NCI-H1105 (cell line): Measurements from ENCODE around the gene FEN1.

Source experiments
- DNase-seq: peaks from one replicate; lab custom pipeline; 2025; lab: John Stamatoyannopoulos, UW

Gene FEN1

GRCh38 chr11:61756452-61757212 lies 36.1 kb upstream of the FEN1 start:
- DNase-seq: no peak

- DNase-seq: no peak
Measured at GRCh38 chr11:61757213-61757862, 35.4 kb upstream of the FEN1 start.

- no peak for DNase-seq
Measured at GRCh38 chr11:61760946-61761345, 31.8 kb upstream of the FEN1 start.

- no peak for DNase-seq
Measured at GRCh38 chr11:61761440-61762222, 31.1 kb upstream of the FEN1 start.

- no peak for DNase-seq
Measured at GRCh38 chr11:61762223-61762615, 30.5 kb upstream of the FEN1 start.

- no peak for DNase-seq
Measured at GRCh38 chr11:61762798-61763197, 29.9 kb upstream of the FEN1 start.

- DNase-seq: no peak
Measured at GRCh38 chr11:61763930-61764605, 28.6 kb upstream of the FEN1 start.

- no peak for DNase-seq
Measured at GRCh38 chr11:61764606-61765260, 28.0 kb upstream of the FEN1 start.

- DNase-seq: no peak
Measured at GRCh38 chr11:61765550-61766253, 27.0 kb upstream of the FEN1 start.

- no peak for DNase-seq
Measured at GRCh38 chr11:61766353-61766841, 26.3 kb upstream of the FEN1 start.

GRCh38 chr11:61768376-61769076 lies 24.2 kb upstream of the FEN1 start:
- no peak for DNase-seq

GRCh38 chr11:61769169-61769920 lies 23.4 kb upstream of the FEN1 start:
- DNase-seq: no peak

- DNase-seq: no peak
Measured at GRCh38 chr11:61769946-61770683, 22.6 kb upstream of the FEN1 start.

- no peak for DNase-seq
Measured at GRCh38 chr11:61771195-61771894, 21.4 kb upstream of the FEN1 start.

GRCh38 chr11:61771985-61772455 lies 20.7 kb upstream of the FEN1 start:
- no peak for DNase-seq

GRCh38 chr11:61773356-61773755 lies 19.4 kb upstream of the FEN1 start:
- DNase-seq: no peak

GRCh38 chr11:61773809-61774208 lies 18.9 kb upstream of the FEN1 start:
- DNase-seq: no peak

GRCh38 chr11:61774411-61774810 lies 18.3 kb upstream of the FEN1 start:
- DNase-seq: no peak
